NOMO-1 treated with dmso at 0.1 percent for 144 hours (cell line): ENCODE data around the gene HSPG2.

Source experiments
- DNase-seq: peaks from one replicate; lab custom pipeline; 2025; ENCODE audit not compliant: unreplicated experiment; lab: John Stamatoyannopoulos, UW

HSPG2 gene

DNA sequence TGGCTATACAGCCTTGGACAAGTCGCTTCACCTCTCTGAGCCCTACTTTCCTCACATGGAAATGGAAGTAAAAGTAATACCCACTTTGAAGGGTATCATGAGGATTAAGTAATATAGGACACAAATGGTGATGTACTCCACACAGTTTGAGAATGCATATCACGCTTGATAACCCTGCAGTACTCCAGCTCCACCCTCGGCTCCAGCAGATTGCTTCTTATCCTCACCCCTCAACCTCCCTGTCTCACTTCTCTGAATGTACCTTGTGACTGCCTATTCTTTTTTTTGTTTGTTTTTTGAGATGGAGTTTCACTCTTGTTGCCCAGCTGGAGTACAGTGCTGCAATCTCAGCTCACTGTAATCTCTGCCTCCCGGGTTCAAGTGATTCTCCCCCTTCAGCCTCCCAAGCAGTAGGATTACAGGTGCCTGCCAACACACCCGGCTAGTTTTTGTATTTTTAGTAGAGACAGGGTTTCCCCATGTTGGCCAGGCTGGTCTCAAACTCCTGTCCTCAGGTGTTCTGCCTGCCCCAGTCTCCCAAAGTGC lies 69.6 kb downstream of the HSPG2 start:
- no peak for DNase-seq

DNA sequence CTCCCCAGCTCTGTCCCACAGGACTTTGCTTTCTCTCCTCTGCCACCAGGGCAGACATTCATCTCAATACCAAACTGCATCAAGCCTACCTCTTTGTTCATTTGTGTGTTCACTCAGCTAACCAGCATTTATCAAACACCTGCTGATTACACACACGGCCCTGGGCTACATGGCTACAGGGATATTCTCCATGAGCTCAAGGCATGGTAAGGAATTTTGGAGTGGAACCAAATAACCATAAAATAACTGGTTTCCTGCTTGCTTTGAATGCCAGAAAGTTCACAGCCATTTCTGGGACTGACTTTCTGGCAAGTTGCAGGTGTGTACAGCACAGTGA lies 70.4 kb downstream of the HSPG2 start:
- no peak for DNase-seq

DNA sequence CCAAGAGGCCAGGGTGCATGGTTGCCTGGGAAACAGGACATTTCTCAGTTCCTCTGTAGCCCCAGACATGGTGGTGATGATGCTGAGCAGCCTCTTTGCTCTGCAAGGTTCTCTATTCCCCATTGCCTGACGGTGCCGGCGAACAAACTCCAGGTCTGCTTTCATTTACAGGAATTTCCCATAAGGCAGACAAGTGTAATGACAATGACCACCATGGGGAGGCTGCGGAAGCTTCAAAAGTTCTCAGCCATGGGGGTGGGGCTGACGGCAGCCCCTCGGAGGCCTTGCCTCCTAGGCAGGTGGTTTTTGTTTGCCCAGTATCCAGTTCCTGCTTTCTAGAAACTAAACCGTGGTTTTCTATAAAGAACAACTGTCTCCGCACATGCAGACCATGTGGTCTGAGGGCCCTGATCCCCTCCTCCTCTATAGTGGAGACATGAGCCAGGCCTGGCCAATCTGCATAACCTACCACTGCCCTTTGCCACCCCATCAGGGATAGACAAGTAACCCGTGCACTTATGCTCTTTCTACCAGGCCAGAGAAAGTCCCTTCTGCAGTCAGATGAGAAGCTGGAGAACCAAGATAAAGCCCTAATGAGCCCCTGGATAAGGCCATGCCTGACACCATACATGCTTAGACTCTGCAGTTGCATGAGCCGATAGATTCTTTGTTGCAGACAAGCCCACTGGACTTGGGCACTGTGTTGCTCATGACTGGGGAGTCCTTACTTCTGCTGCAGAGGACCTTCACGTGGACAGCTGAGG lies 71.0 kb downstream of the HSPG2 start:
- DNase-seq = peak; percentile 3

DNA sequence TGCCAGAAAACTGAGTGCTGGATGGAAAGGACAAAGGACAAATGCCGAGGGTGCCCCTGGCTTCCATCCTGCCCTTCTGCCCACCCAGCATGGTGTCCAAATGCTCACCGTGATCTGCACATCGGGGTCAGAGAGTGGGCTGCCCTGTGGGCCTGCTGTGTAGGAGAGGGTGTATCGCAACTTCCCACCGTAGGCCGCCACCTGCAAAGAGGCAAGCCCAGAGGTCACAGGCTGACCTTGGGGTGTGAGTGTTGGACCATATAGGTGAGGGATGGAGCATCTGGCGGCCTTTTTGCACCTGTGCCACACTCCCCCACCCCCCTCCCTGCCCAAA lies 71.5 kb downstream of the HSPG2 start:
- DNase-seq = no peak

DNA sequence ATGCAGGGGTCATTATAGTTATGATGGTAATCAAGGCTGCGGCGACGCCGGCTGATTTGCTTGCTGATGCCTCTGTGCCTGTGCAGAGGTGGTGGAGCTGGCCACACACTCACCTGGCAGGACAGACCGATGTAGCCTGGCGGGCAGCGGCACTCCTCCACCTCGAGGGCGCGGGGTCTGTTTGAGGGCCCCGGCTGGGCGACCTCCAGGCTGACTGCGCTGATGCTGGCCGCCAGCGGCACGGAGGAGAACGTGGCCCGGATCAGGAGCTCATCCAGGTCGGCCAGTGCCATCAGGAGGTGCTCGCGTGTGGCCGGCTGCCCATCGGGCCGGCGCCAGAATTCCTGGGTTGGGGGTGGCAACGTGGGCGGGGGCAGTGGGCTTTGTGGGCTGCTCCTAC lies 72.4 kb downstream of the HSPG2 start:
- DNase-seq = no peak

DNA sequence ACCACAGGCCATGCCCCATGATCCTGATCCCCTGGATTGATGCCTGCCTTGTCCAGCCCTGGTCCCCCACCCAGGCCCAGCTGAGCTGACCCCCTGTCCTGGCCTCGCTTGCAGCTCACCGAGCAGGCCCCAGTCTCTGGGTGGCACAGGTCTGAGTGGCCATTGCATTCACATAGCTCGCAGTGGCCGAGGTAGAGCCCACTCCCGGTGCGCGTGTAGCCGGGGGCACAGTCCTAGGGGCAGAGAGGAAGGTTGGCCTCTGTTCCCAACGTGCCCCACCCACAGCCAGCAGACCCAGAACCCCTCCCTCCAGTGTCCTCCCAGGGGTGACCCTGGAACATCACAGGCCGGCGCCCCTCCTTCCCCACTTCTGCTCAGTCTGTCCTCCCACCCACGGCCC lies 73.1 kb downstream of the HSPG2 start:
- DNase-seq = no peak

DNA sequence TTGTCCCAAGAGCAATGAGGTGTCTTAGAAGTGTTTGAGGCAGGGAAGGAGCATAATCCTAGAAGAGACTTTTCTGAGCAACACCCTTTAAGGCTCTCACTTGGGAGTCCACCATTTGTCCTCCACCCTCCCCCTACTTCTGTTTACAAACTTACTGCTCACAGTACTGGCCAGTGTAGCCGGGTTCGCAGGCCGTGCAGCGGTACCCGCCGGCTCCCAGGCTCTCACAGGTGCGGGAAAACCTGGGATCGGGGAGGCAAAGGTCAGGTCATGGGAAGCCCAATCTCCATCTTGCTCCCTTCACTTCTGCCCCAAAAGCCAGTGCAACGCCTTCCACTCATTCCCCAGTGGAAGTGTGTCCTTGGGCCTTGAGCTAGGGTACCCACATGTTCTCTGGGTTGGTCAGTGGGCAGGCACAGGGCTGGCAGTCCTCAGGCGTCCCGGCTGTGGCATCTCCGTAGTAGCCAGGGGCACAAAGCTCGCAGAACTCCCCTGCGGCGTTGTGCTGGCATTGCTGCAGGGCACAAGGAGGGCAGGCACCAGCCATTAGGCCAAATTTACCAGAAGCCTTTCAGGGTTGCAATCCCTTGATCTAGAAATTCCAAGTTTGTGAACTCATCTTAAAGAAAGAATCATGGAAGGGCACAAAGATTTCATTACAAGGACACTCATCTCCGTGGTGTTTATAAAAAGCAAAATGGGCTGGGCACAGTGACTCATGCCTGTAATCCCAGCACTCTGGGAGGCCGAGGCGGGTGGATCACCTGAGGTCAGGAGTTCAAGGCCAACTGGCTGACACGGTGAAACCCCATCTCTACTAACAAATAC lies 75.3 kb downstream of the HSPG2 start:
- no peak for DNase-seq

DNA sequence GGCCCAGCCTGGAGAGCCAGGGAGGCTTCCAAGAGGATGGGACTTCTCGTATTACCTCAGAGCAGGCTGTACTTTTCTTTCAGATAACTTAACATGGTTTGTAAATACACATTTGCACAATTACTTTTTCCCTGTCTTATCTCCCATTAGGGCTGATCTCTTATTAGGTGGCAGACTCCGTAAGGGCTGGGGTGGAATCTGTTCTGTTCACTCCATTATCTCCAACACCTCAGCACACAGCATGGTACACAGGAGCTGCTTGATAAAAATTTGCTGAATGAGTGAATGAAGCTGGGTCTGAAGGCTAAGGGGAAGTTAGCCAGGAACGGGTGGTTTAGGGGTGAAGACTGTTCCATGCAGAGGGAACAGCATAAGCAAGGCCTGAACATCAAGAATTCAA lies 76.1 kb downstream of the HSPG2 start:
- no peak for DNase-seq

DNA sequence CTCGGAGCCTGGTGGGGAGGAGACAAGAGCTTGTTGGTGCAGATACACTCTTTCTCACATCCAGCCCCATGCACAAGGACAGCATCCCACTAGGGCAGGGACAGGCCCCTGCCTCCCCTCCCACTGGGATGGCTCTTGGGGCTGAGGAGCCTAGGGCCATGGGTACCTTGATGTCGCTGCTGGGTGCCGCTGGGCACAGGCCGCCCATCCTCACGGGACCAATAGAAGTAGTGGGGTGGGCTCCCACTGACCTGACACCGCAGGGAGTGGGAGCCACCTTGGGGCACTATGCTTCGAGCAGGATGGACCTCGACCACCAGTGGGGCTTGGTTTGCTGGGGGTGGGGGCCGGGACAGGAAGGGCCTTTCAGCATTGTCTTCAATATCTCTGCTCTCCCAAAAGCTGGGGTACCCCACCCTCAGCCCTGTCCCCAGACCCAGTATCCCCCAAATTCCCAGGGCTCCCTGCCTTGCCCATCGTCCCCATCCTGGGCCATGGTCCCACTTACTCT lies 77.4 kb downstream of the HSPG2 start:
- DNase-seq = no peak

DNA sequence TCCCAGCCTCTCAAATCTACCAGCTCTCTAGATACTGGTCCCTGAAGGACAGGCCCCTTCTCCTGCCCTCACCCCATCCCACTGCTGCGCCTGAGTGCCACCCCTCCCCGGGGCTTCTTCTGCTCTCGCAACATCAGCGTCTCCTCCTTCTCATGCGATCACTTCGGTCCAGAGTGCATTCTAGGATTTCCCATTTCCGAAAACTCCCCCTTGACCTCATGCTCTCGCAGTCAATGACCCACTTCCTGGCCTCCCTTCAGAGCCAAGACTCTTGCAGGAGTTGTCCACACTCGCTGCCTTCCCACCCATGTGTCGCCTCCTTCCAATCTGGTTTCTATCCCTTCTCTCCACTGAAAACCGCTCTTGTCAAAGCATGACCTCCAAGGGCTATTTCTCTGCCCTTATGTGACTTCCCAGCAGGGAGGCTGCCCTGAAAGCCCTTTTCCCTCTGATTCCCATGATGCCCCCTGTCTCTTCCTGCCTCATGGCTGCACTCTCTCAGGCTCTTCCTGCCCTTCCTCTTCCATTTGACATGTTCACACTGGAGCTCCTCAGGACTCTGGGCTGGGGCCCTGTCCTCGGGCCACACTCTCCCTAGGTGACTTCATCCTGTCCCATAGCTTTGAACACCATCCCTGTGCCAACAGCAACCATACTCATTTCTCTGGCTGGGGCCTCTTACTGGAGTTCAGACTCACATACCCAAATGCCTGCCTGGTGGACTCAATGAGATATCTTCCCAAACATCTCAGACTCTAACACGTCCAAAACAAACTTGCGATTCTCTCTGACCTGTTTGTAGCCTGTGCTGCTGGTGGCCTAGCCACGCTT lies 79.1 kb downstream of the HSPG2 start:
- no peak for DNase-seq

DNA sequence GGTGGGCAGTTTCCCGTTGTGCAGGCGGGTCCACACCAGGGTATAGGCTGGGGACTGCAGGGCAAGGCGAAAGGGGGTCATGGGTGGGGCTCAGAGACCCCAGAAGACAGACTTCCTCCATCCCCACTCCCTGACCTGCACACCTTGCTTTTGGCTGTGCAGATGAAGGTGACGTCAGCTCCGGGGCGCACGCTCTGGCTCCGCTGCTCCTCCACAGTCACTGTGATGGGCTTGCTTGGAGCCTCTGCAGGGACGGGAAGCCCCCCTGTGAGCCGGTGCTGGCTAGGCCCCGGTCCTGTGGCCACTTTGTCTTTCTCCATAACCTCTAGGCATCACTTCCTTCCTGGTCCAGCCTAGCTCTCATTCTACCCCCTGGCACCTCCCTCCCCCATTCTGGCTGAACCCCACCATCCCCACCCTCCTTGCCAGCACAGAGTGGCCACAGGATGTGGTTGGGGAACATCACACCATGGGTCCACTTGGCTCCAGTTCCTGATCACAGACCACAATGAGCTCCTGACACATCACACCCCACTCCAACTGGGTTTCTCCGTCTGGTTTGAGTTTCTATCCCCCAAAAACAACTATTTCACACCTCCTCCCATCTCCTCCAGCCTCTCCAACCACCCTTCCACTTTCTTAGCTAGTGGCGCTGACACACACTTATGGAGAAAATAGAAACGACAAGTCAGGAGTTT lies 79.8 kb downstream of the HSPG2 start:
- no peak for DNase-seq

DNA sequence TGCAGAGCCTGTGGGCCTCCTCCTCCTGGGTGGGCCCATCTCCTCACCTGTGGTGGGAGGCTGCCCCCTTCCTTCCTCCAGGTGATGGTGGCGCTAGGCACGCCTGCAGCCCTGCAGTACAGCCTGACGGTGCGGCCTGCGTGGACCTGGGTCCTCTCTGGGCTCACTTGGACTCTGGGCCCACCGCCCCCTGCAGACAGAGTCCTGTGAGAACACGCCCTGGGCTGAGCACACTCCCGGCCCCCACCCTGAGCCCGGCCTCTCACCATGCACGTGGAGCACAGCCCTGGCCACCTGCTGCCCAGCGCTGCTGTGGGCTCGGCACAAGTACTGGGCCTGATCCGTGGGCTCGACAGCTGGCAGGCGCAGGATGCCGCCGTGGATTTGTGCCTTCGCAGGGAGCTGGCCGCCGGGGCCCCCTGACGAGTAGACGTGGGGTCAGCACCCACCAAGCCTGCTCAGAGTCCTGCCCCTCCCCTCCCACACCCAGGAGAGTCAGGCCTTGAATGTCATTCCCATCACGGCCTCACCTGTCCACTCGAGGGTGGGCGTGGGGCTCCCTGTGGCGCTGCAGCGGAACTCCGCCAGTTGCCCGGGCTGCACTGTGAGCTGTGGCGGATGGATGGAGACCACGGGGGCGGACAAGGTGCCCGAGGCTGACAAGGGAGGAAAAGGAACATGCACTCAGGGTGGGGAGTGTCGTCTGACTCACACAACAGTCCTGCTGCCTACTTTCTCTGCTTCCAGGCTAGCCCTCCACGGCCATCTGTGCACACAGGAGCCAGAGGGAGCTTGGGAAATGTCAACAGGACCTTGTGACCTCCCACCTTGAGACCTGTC lies 81.6 kb downstream of the HSPG2 start:
- DNase-seq = no peak

DNA sequence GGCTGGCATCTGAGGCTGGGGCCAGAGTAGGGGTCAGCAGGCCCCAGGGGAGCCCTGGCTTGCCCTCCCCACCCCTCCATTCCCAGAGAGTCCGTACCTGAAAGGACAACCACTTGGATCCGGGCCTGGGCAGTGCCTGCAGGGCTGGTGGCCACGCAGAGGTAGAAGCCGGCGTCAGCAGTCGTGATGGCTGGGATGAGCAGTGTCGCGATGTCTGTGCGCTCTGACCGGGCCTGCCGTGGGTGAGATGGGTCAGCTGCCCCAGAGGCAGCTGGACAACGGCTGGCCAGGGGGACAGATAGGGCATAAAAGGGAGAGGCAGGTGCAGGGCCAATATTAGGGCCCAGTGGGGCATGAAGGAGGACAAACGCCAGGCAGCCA lies 82.4 kb downstream of the HSPG2 start:
- DNase-seq = no peak

DNA sequence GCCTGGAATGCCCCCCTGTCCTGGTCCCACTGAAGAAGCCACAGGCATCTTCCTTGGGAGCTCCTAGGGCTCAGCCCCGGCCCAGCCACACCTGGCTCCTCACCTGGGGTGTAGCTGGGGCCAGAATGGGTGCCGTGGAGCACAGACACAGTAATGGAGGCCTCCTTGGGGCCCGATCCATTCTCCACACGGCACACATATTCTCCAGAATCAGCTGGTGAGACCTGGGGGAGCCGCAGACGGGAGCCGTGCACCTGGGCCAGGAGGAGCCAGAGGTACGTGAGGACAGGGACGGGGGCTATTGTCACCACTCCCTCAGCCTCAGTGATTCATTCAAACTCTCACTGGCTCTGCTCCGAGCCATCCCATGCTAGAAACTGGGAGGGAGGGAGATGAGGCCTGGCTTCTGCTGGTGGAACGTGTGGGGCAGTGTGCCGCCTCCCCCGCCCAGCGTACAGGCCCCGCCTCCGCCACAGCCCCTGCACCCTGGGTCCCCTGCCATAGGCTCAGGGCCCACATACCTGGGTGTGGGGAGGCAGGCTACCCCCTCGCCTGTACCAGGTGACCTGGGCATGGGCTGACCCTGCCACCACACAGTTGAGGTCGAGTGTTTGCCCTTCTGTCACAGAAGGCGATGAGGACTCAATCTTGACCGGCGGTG lies 82.9 kb downstream of the HSPG2 start:
- DNase-seq = no peak

DNA sequence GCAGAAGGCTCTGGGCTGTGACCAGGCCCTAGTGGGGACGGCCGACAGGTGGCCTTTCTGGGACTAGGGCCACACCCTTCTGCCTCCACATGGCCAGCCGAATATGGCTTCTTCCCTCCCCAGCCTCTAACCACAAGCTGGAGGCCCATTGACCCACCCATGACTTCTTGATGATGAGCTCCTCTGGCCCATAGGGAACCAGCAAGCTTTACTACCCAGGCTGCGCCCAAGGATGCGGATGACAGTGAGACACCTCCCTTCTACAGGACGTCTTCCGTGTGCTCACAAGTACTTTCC lies 84.0 kb downstream of the HSPG2 start:
- DNase-seq = no peak

DNA sequence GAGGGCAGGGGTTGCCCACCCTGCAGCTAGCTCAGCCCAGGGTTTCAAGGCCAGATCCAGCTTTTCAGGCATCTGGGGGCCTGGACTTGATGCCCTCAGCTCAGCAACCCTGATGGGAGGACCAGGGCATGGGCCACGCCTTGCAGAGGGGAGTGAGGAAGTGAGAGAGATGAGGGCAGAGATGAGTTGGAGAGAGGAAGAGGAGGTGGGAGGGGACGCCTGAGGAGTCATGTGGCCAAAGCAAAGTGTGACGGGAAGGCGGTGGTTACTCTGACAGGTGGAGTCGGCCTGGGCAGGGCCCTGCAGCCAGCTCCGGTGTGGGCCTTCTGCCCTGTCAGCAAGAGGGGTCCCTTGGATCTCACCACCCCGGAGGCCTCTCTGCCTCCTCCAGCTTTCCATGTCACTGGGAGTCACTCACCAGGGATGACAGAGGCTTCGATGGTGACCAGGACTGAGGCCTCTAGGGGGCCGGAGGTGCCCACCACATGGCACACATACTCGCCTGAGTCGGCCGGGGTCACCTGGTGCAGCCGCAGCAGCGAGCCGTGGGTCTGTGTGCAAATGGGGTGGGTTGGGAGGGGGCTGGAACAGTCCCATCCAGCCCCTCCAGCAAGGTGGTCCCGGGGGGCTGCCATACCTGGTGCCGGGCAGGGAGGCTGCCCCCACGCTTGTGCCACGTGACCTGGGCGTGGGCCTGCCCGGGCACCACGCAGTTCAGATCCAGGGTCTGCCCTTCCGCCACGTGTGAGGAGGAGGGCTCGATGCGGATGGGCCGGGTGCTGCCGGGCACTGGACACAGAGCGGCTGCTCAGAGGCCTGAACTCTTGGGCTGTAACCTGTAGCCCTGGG lies 84.6 kb downstream of the HSPG2 start:
- peak; percentile 70 for DNase-seq

DNA sequence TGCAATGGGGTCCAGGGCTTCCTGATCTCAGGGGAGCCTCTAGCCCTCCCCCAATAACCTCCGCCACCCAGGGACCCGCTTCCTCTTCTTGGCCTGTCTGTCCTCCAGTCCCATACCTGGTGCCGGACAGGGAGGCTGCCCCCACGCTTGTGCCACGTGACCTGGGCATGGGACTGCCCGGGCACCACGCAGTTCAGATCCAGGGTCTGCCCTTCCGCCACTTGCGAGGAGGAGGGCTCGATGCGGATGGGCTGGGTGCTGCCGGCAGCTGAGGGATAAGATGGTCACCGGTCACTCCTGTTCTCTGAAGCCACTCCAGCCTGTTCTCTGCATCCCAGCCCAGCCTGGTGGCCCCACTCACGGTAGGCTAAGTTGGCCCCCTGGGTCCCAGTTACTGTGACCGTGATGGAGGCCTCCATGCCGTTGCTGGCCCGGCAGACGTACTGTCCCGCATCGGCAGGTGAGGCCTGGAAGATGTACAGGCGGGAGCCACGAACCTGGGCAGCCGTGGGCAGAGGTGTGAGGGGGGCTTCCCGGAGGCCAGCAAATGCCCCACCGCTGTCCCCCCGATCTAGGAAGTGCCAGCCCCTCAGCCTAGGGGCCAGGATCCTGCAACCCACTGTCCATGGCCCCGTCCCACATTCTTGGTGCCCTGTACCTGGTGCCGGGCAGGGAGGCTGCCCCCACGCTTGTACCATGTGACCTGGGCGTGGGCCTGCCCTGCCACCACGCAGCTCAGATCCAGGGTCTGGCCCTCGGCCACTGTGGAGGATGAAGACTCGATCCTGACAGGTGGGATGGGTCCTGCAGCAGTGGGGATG lies 85.5 kb downstream of the HSPG2 start:
- no peak for DNase-seq
